Tibial artery (tissue), 4 donors: ENCODE measurements around the gene MCC.

Experiments
- DNase-seq, 2 donors: peaks; one replicate each; pipeline ENCODE4 v3.0.0-alpha.2; 2019
- H3K27ac ChIP-seq, 2 donors: fragments of 200-600 bp; sonication (generic) in 1 of 2; 1 replicate in 1 of 2; 2 replicates in 1 of 2; pipeline ENCODE4 v1.5.1; 2018 to 2019; ENCODE audit warnings: mild to moderate bottlenecking in 1 of 2
- H3K27me3 ChIP-seq, 2 donors: fragments of 200-600 bp; sonication (generic) in 1 of 2; one replicate each; pipeline versions ENCODE4 v1.5.1 to v1.6.0; 2016 to 2019
- H3K36me3 ChIP-seq, 3 donors: fragments of 200-600 bp; sonication (generic) in 2 of 3; one replicate each; pipeline ENCODE4 v1.5.1; 2016 to 2019; ENCODE audit warnings: mild to moderate bottlenecking in 2 of 3
- H3K4me1 ChIP-seq, 4 donors: fragments of 200-600 bp; sonication (generic) in 2 of 4; 1 replicate in 3 of 4; 2 replicates in 1 of 4; pipeline ENCODE4 v1.5.1; 2016 to 2019
- H3K4me3 ChIP-seq, 2 donors: fragments of 200-600 bp; sonication (generic) in 1 of 2; 1 replicate in 1 of 2; 2 replicates in 1 of 2; pipeline ENCODE4 v1.5.1; 2018 to 2019; ENCODE audit warnings: mild to moderate bottlenecking in 2 of 2
- H3K9me3 ChIP-seq, 3 donors: fragments of 200-600 bp; sonication (generic) in 1 of 3; one replicate each; pipeline ENCODE4 v1.5.1; 2016 to 2019
- intact Hi-C: fragments of 100-400 bp; cut with DNase I; formaldehyde crosslinking; loops from one replicate; pipeline ENCODE4 v1.15.0; 2023; ENCODE audit warnings: low total_unique reads
- TF ChIP-seq, protein P1 (sequence below), 2 experiments: fragments of 200-600 bp in 1 of 2; fragments of 450-650 bp in 1 of 2; IDR thresholded peaks; one replicate each; pipeline ENCODE4 v1.5.1; 2017 to 2019; ENCODE audit warnings: antibody characterized with exemption in 2 of 2, mild to moderate bottlenecking in 1 of 2, moderate library complexity in 1 of 2

MCC gene

DNA sequence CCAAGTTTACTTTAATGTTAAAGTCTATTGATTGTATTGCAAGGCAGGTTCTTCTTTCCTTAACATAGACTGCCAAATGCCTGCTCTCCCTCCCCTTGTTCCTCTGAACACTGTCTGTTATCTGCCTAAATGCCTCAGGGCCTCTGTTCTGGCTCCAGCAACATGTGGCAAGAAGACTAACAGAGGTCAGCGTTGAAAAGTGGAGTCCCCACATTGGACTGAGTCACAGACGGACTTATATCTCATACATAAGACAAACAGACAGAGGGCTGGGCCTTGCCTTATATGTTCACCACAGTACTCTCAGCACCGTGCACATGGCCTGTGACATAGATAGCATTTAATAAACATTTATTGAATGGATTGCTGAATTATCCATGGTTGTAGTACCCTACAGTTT, 144.9 kb downstream of the MCC start:
- H3K36me3 ChIP-seq, result no peaks in the 10 kb centered on the region
- intact Hi-C loops, result no loop called here
- peaks cover 0 to 4% (median 0%) of the 10 kb centered on the region in 4 donors for H3K4me1 ChIP-seq
- no peak overlapping the region for H3K4me3 ChIP-seq
- no peak overlapping the region for H3K27ac ChIP-seq
- TF ChIP-seq, protein P1, sequence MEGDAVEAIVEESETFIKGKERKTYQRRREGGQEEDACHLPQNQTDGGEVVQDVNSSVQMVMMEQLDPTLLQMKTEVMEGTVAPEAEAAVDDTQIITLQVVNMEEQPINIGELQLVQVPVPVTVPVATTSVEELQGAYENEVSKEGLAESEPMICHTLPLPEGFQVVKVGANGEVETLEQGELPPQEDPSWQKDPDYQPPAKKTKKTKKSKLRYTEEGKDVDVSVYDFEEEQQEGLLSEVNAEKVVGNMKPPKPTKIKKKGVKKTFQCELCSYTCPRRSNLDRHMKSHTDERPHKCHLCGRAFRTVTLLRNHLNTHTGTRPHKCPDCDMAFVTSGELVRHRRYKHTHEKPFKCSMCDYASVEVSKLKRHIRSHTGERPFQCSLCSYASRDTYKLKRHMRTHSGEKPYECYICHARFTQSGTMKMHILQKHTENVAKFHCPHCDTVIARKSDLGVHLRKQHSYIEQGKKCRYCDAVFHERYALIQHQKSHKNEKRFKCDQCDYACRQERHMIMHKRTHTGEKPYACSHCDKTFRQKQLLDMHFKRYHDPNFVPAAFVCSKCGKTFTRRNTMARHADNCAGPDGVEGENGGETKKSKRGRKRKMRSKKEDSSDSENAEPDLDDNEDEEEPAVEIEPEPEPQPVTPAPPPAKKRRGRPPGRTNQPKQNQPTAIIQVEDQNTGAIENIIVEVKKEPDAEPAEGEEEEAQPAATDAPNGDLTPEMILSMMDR (IDR thresholded peaks at IDR 0.05), result no peak
- H3K9me3 ChIP-seq, result no peaks in the 10 kb centered on the region
- no peaks in the 10 kb centered on the region for H3K27me3 ChIP-seq
- no peak for DNase-seq

DNA sequence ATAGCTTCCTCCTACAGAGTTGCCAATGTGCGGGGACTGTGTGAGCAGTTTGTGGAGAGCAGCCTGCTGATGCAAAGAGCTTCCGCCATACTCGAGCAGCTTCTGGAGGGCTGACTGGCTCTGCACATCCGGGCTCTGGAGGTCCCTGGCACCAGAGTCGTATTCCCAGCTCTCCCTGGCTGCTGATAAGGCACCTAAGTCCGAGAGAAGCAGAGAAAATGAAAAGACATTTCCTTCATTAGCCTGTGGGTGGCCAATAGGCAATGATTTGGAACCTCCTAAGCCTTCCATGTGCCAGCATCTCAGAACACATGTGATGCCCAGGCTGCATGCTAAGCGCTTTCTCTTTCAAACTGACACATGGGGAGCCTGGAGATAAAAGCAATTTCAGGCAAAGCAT, 147.7 kb downstream of the MCC start:
- no peak for DNase-seq
- Histone ChIP-seq H3K36me3 (no peaks in the 10 kb centered on the region), H3K4me1 (peaks cover 0 to 4% (median 0%) of the 10 kb centered on the region in 4 donors), H3K27ac (no peak overlapping the region), H3K9me3 (no peaks in the 10 kb centered on the region), H3K4me3 (no peak overlapping the region), H3K27me3 (no peaks in the 10 kb centered on the region)
- intact Hi-C loops, result no loop called here
- TF ChIP-seq, protein P1 (IDR thresholded peaks at IDR 0.05), result no peak

DNA sequence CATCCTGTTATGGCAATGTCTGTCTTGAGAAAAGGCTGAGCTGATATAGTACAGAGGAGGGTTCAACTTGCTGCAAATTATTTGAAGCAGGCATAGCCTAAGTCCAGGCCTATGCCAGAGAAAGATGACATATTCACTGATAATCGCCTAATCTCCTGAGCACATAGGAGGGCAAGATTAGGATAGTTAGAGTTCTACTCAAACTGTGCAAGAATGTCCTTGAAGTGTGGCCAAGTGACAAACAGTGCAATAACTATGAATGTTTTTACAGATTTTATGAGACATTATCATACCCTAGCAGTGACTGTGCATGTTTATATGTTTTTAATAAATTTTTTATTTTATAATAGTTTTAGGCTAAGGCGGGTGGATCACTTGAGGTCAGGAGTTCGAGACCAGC, 149.6 kb downstream of the MCC start:
- no peak overlapping the region for H3K4me3 ChIP-seq
- H3K27me3 ChIP-seq, result no peaks in the 10 kb centered on the region
- no peaks in the 10 kb centered on the region for H3K4me1 ChIP-seq
- H3K9me3 ChIP-seq, result no peaks in the 10 kb centered on the region
- no peak for DNase-seq
- TF ChIP-seq, protein P1 (IDR thresholded peaks at IDR 0.05), result no peak
- intact Hi-C loops, result no loop called here
- no peak overlapping the region for H3K27ac ChIP-seq
- no peaks in the 10 kb centered on the region for H3K36me3 ChIP-seq

DNA sequence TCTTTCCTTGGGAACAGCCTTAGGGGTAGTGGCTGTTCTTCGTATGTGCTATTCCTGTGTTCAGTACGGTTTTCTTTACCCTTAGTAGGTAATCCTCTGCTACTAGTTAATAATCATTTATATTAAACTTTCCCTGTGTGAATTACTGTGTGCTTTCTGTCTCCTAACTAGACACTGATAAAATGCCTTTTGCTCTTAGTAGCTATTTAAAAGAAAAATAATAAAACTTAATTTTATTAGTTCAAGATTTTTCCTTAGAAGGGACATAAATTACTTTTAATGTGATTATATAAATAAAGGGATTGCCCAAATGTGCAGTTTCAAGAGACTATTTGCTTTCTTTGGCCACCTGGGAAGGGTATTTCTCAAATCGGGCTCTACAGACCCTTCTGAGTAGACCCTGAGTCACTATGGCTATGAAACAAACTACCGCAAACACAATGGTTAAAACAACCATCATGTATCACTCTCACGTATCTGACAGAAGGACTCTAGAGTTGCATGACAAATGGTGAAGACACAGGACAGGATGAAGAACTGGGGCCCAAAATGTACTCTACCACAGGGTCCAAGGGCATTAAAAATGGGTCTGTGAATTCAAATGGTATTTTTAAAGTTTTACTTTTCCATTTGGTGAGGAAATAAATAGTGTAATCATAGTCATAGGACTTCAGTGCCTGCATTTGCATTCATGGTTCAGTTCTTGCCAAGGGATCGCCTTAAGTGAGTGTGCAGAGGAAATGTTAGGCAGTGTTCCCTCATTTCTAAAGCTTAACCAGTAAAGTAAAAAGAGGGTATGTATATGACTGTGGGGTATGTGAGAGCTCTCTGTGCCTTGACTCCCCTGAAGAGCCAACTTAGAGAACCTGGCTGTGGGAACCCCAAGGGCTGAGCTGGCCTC, 150.5 kb downstream of the MCC start:
- TF ChIP-seq, protein P1 (IDR thresholded peaks at IDR 0.05), result no peak
- DNase-seq, result no peak
- Histone ChIP-seq H3K27ac (no peak overlapping the region), H3K4me1 (no peaks in the 10 kb centered on the region), H3K27me3 (no peaks in the 10 kb centered on the region), H3K9me3 (no peaks in the 10 kb centered on the region), H3K4me3 (no peak overlapping the region), H3K36me3 (no peaks in the 10 kb centered on the region)
- intact Hi-C loops, result no loop called here

DNA sequence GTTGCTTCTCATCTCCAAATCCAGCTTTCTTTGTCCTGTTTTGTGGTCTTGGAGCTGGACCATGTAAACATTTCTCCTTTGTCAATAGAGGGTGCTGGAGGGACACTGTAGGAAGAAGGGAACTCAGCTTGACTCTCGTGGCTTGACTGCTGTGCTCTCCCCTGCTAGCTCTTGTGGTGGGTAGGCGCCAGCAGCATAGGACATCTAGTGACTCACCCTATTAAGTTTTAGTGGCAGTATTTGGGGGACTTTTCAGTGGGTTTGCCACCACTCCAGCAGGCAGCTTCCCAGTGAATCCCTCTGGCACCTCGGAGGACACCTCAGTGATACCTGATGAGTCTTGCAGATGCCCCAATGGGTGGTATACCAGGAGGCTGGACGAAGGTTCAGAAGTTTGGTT, 151.3 kb downstream of the MCC start:
- Histone ChIP-seq H3K27ac (no peak overlapping the region), H3K27me3 (no peaks in the 10 kb centered on the region), H3K36me3 (no peaks in the 10 kb centered on the region), H3K4me3 (no peak overlapping the region), H3K9me3 (no peaks in the 10 kb centered on the region), H3K4me1 (no peaks in the 10 kb centered on the region)
- intact Hi-C loops, result no loop called here
- DNase-seq, result peak in 1 of 2 donors; percentile 38
- TF ChIP-seq, protein P1 (IDR thresholded peaks at IDR 0.05), result peak; percentile 14 to 18
